Measurements from ENCODE around the gene KANK4.

DNA sequence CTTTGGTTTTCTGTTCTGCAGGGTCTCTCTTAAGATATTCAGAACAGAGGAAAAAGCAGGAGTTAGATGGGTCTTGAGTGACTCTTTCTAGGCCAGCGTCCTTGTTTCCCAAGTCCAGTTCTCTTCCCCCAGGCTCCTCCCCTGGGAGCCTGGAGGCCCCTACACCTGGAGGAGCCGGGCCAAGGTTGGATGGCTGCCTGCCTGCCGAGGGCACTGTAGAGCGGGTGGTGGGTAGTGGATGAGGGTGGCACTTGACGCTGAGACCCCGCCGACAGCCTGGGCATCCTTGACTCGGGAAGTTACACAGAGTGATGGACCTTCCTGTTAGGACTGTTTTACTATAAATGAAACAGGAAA lies 17.4 kb upstream of the KANK4 start:
- no peak for TF ChIP-seq POLR2AphosphoS5 (IDR thresholded peaks at IDR 0.05)
- no peak for TF ChIP-seq CTCF (IDR thresholded peaks at IDR 0.05)
- no peak for TF ChIP-seq POLR2A (IDR thresholded peaks at IDR 0.05)
- TF ChIP-seq EP300 (IDR thresholded peaks at IDR 0.05), result no peak
